Left ventricle myocardium inferior (tissue), 1 donor: Measurements from ENCODE around the gene NKG7. TPM values are rescaled to one million over a fixed set of nuclear protein-coding genes. Genes with fewer than 3 reads are reported as not detected.

Experiments used
- DNase-seq: peaks from one replicate; pipeline ENCODE4 v3.0.0-alpha.2; 2020
- H3K27ac ChIP-seq: fragments of 200-600 bp; replicated peaks from 2 replicates; pipeline ENCODE4 v1.8.0; 2021
- H3K27me3 ChIP-seq: fragments of 200-600 bp; 2 replicates; pipeline ENCODE4 v1.8.0; 2021; ENCODE audit warnings: low read depth
- H3K36me3 ChIP-seq: fragments of 200-600 bp; 2 replicates; pipeline ENCODE4 v1.8.0; 2021
- H3K4me1 ChIP-seq: fragments of 200-600 bp; 2 replicates; pipeline ENCODE4 v1.8.0; 2021
- H3K4me3 ChIP-seq: fragments of 200-600 bp; 2 replicates; pipeline ENCODE4 v1.8.0; 2021; ENCODE audit warnings: mild to moderate bottlenecking, moderate library complexity
- H3K9me3 ChIP-seq: fragments of 200-600 bp; replicated peaks from 2 replicates; pipeline ENCODE4 v1.8.0; 2021
- intact Hi-C: fragments of 100-400 bp; cut with micrococcal nuclease; formaldehyde crosslinking; loops from one replicate; pipeline ENCODE4 v1.11.0; 2022
- total RNA-seq: library from RNA; stranded (reverse); fragmentation: NEBNext Ultra II Directional; extraction: Animal tissue kit (Norgen Biotek cat#: 25700); gene quantifications from one replicate; pipeline ENCODE4 v1.2.1, GENCODE V29; 2021
- TF ChIP-seq, protein P1 (sequence below): fragments of 200-600 bp; IDR thresholded peaks from 2 replicates; pipeline ENCODE4 v1.8.0; 2021; ENCODE audit warnings: antibody characterized with exemption, mild to moderate bottlenecking, borderline replicate concordance
- donor health status: DM: no; HTN: yes; CAD: no; lungs with severe emphysema.

NKG7 gene
- total RNA-seq, 1 donor from 2014 or later, result 1.8 TPM

DNA sequence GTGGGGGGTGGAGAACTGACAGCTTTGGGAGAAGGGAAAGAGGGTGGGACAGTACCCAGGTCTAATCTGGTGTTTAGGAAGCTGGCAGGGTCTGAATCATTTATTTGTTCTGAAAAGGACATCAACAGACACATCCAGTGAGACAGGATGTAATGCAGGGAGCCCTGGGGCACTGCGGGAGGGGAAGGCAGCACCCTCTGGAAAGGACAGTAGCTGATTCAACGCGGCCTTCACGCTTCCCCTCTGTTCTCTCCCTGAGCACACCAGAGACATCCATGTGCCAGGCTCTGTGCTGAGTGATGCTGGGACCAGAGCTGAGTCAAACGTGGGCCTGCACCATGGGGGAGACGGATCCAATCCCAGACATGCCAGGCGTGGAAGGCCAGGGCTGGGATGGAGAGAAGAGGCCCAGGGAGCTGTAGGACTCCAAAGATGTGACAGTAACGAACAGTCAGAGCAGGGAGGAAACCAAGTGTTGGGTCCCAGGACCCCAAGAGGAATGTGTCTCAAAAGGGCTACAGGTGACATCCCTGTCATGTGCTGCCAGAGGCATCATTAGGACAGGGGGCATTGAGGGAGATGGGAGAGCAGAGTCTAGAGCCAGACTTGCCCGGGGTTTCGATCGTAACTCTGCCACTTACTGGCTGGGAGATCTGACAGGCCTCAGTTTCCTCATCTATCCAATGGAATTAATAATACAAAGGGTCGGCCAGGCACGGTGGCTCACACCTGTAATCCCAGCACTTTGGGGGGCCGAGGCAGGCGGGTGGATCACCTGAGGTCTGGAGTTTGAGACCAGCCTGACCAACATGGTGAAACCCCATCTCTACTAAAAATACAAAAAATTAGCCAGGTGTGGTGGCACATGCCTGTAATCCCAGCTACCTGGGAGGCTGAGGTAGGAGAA lies 8.0 kb downstream of the NKG7 start:
- H3K27ac ChIP-seq, result peak overlapping the region; percentile 97
- intact Hi-C loops, result no loop called here
- no peak for DNase-seq
- H3K4me1 ChIP-seq, result peaks cover 55% of the 10 kb centered on the region
- peak overlapping the region; percentile 86 for H3K4me3 ChIP-seq
- no peaks in the 10 kb centered on the region for H3K27me3 ChIP-seq
- no peaks in the 10 kb centered on the region for H3K9me3 ChIP-seq
- TF ChIP-seq, protein P1, sequence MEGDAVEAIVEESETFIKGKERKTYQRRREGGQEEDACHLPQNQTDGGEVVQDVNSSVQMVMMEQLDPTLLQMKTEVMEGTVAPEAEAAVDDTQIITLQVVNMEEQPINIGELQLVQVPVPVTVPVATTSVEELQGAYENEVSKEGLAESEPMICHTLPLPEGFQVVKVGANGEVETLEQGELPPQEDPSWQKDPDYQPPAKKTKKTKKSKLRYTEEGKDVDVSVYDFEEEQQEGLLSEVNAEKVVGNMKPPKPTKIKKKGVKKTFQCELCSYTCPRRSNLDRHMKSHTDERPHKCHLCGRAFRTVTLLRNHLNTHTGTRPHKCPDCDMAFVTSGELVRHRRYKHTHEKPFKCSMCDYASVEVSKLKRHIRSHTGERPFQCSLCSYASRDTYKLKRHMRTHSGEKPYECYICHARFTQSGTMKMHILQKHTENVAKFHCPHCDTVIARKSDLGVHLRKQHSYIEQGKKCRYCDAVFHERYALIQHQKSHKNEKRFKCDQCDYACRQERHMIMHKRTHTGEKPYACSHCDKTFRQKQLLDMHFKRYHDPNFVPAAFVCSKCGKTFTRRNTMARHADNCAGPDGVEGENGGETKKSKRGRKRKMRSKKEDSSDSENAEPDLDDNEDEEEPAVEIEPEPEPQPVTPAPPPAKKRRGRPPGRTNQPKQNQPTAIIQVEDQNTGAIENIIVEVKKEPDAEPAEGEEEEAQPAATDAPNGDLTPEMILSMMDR, result no peak
- no peaks in the 10 kb centered on the region for H3K36me3 ChIP-seq

DNA sequence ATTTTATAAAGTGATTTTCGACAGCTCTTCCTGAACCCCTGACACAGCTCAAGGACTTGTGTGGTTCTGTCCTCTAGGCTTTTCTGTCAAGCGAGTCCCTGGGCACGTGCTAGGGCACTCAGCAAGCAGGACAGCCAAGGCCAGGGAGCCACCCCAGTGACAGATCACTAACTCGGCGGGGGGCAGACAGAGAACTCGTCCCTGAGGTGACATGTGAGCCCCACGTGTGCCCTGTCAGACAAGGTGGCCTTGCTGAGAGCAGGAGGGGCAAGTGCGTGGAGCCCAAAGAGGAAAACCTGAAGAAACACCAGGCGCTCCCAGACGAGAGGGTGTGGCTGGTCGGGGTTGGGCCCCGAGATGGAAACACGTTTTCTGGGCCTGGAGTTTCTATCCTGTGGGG lies 11.2 kb downstream of the NKG7 start:
- TF ChIP-seq, protein P1, result no peak
- Histone ChIP-seq H3K27me3 (no peaks in the 10 kb centered on the region), H3K4me3 (no peak overlapping the region), H3K4me1 (peaks cover 38% of the 10 kb centered on the region), H3K9me3 (no peaks in the 10 kb centered on the region), H3K27ac (peak overlapping the region; percentile 30), H3K36me3 (no peaks in the 10 kb centered on the region)
- no peak for DNase-seq
- intact Hi-C loops, result no loop called here

DNA sequence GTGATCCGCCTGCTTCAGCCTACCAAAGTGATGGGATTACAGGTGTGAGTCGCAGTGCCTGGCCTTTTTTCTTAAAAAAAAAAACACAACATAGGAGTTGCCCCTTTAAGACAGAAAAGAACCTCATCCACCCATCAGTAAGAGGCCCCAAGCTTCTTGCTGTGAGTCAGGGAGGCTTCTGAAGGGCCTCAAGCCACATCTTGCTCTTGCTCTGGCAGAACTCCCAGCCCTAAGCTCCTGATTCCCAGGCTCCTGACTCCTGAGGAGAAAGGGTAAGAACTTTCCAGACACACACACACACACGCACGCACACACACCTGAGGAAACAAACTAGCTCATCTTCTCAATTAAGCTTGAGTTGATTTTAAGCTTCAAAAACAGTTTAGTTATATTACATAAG lies 13.2 kb downstream of the NKG7 start:
- intact Hi-C loops, result no loop called here
- TF ChIP-seq, protein P1, result no peak
- no peak overlapping the region for H3K27ac ChIP-seq

DNA sequence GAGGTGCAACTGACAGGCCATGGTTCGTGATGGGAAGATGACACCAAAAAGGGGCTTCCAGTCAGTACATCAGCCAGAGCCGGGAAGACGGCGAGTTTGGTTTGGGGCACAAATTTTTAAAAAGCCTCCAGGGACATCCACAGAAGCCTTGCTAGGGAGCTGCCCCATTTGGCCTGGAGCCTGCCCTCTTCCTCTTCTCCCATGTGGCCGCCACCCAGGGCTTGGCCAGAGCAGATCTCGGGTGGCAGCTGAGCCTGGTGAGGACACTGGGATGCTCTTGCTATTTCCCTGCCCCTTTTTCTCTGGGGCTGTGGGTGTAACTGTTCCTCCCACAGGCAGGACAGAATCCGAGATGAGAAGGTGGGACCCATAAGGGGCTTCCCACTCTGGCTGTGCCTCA lies 14.5 kb downstream of the NKG7 start:
- no peaks in the 10 kb centered on the region for H3K27me3 ChIP-seq
- intact Hi-C loops, result no loop called here
- H3K4me1 ChIP-seq, result peaks cover 20% of the 10 kb centered on the region
- H3K4me3 ChIP-seq, result no peak overlapping the region
- no peak overlapping the region for H3K27ac ChIP-seq
- no peak for DNase-seq
- TF ChIP-seq, protein P1, result no peak
- peaks cover 2% of the 10 kb centered on the region for H3K36me3 ChIP-seq
- H3K9me3 ChIP-seq, result no peaks in the 10 kb centered on the region

More for the DNA sequence above, 13.2 kb downstream of the NKG7 start:
- peaks cover 27% of the 10 kb centered on the region for H3K4me1 ChIP-seq
- no peaks in the 10 kb centered on the region for H3K27me3 ChIP-seq
- H3K4me3 ChIP-seq, result no peak overlapping the region
- DNase-seq, result no peak
- H3K9me3 ChIP-seq, result no peaks in the 10 kb centered on the region
- H3K36me3 ChIP-seq, result no peaks in the 10 kb centered on the region

DNA sequence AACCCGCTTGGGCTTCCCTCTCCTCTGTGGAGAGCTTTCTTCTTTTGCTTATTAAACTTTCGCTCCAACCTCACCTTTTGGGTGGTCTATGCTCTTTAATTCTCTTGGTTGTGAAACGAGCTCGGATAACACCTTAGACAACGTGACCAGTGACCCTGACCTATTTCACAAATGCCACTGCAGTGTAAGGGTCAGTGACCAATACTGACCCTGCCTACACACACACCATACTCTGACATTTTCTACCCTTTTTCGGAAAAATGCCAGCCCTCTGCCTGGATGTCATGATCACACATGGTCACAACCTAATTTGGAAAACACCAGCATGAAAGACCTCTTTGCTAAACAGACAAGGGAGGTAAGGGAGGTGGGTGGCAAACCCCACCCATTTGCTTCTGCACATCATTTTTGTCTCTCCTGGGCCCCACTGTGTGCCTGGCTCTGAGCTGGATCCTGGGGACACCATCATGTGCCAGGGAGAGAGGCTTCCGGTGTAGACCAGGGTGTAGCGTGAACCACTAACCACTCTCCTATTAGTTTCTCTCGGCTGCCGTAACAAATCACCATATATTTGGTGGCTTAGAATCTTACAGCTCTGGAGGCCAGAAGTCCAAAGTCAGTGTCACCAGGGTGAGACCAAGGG lies 16.2 kb downstream of the NKG7 start:
- Histone ChIP-seq H3K4me1 (peaks cover 11% of the 10 kb centered on the region), H3K9me3 (no peaks in the 10 kb centered on the region), H3K36me3 (peaks cover 18% of the 10 kb centered on the region), H3K4me3 (no peak overlapping the region), H3K27me3 (no peaks in the 10 kb centered on the region), H3K27ac (no peak overlapping the region)
- TF ChIP-seq, protein P1, result no peak
- intact Hi-C loops, result no loop called here
- DNase-seq, result no peak
